Measurements from ENCODE around the gene GAPDH. TPM values are rescaled to one million over a fixed set of nuclear protein-coding genes. Genes with fewer than 3 reads are reported as not detected.
A peak's percentile ranks its signal among the peaks of the same experiment; 100 is the strongest.

GAPDH gene
- total RNA-seq, 1 experiment from 2014 or later, result 4,097 TPM

DNA sequence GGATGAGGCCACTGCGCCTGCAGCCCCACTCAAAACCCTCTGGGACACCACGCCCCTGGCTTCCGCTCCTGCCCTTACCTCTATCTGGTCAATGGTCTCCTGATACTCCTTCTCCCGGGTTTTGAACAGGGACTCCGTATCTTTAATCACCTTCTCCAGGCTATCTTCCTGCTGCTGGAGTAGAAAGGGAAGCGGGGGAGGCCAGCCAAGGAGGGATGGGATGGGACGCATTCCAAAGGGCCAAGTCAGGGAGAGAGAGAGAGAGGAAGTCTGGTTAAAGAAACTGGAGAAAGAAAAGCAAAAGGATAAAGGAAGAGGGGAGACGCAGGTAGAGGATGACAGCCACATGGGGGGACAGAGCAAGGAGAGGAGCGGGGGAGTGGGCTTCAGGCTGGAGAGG is 13.7 kb downstream of the GAPDH start:
- Mint-ChIP-seq H3K4me1 (ENCODE audit: insufficient read depth, unreplicated experiment) (peaks cover 29% of the 10 kb centered on the region), H3K27ac (ENCODE audit: low read depth, unreplicated experiment) (no peak overlapping the region), H3K27me3 (ENCODE audit: insufficient read depth, unreplicated experiment) (no peaks in the 10 kb centered on the region), H3K9me3 (ENCODE audit: unreplicated experiment) (no peaks in the 10 kb centered on the region), H3K36me3 (ENCODE audit: insufficient read depth, unreplicated experiment) (peaks cover 29% of the 10 kb centered on the region), H3K4me3 (ENCODE audit: unreplicated experiment) (no peak overlapping the region)
- BruUV-seq (replicated peaks), result no TSS peak
- POLR2A ChIA-PET, result interaction anchor here (0.7 to 1.1 kb wide), 3 partner anchors 12 to 78 kb away, joined by 3 to 5 read pairs (median 4); partner anchors contain the start of genes GAPDH and VAMP1
- peak; percentile 67 for DNase-seq (ENCODE audit: unreplicated experiment)
- intact Hi-C loops (cut with micrococcal nuclease), result no loop called here
- TF ChIP-seq, protein P1, sequence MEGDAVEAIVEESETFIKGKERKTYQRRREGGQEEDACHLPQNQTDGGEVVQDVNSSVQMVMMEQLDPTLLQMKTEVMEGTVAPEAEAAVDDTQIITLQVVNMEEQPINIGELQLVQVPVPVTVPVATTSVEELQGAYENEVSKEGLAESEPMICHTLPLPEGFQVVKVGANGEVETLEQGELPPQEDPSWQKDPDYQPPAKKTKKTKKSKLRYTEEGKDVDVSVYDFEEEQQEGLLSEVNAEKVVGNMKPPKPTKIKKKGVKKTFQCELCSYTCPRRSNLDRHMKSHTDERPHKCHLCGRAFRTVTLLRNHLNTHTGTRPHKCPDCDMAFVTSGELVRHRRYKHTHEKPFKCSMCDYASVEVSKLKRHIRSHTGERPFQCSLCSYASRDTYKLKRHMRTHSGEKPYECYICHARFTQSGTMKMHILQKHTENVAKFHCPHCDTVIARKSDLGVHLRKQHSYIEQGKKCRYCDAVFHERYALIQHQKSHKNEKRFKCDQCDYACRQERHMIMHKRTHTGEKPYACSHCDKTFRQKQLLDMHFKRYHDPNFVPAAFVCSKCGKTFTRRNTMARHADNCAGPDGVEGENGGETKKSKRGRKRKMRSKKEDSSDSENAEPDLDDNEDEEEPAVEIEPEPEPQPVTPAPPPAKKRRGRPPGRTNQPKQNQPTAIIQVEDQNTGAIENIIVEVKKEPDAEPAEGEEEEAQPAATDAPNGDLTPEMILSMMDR (IDR thresholded peaks at IDR 0.05; ENCODE audit: unreplicated experiment), result no peak
- CTCF ChIA-PET, result interaction anchor here (2.0 kb wide), 1 partner anchor 15 kb away, joined by 13 read pairs; no protein-coding TSS in a partner anchor

DNA sequence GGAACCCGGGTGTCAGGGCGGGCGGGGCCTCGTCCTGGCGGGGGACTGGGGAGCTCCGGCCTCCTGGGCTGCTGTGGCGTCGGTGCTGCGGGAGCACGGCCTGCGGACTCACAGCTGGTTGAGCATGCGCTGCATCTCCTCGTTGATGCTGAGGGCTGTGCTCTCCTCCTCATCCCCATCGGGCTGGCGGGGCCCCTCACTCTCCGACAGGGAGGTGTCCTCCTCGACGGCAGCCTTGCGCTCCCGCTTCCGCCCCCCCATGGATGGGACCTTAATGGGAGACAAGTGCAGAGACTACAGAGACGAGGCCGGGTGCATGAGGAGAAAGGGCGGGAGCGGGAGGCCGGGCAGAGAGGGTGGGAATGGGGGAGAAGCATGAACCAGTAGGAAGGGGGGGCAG is 14.2 kb downstream of the GAPDH start:
- ChIA-PET CTCF (interaction anchor here (0.9 to 6.7 kb wide), 3 partner anchors 9 to 91 kb away, joined by 5 to 58 read pairs (median 9); no protein-coding TSS in a partner anchor), POLR2A (interaction anchor here (1.1 kb wide), 1 partner anchor 14 kb away, joined by 5 read pairs; the partner anchor contains the start of gene GAPDH)
- Mint-ChIP-seq H3K9me3 (ENCODE audit: unreplicated experiment) (no peaks in the 10 kb centered on the region), H3K36me3 (ENCODE audit: insufficient read depth, unreplicated experiment) (peaks cover 29% of the 10 kb centered on the region), H3K4me1 (ENCODE audit: insufficient read depth, unreplicated experiment) (peaks cover 35% of the 10 kb centered on the region), H3K27me3 (ENCODE audit: insufficient read depth, unreplicated experiment) (no peaks in the 10 kb centered on the region), H3K27ac (ENCODE audit: low read depth, unreplicated experiment) (no peak overlapping the region), H3K4me3 (ENCODE audit: unreplicated experiment) (no peak overlapping the region)
- BruUV-seq (replicated peaks), result no TSS peak
- intact Hi-C loops (cut with micrococcal nuclease), result no loop called here
- no peak for DNase-seq (ENCODE audit: unreplicated experiment)
- TF ChIP-seq, protein P1 (IDR thresholded peaks at IDR 0.05; ENCODE audit: unreplicated experiment), result no peak

DNA sequence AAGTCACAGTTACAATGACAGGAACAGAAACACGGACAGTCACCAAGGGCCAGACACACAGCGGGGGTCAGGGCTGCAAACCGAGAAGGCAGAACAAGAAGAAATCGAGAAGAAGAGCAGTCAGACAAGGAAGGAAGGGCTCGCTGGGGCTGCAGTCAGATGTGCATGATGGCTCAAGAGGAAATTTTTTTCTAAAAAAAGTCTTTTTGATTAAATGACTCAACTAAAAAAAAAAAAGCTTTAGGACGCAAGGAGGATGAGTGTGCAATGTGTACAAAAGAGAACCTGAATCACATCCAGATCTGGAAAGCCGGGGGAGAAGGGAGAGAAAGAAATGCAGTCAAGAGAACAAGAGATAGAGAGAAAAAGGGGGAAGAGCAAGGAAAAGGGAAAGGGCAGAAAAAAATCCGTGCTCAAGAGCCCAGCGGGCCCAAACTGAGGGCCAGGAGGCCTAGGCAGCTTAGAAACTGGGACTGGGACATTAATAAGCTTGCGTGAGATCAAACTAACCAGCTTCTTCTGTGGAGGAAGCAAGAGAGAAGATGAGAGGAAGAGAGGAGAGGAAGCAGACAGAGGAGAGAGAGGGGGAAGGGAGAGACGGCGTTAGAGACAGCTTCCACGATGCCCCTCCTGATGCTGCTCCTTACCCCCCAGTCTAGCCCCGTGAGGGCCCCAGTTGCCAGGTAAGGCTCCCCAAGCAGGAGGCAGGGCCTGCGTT is 14.8 kb downstream of the GAPDH start:
- Mint-ChIP-seq H3K9me3 (ENCODE audit: unreplicated experiment) (no peaks in the 10 kb centered on the region), H3K4me1 (ENCODE audit: insufficient read depth, unreplicated experiment) (peaks cover 35% of the 10 kb centered on the region), H3K27me3 (ENCODE audit: insufficient read depth, unreplicated experiment) (no peaks in the 10 kb centered on the region), H3K27ac (ENCODE audit: low read depth, unreplicated experiment) (no peak overlapping the region), H3K4me3 (ENCODE audit: unreplicated experiment) (no peak overlapping the region), H3K36me3 (ENCODE audit: insufficient read depth, unreplicated experiment) (peaks cover 29% of the 10 kb centered on the region)
- ChIA-PET CTCF (interaction anchor here (0.6 to 6.7 kb wide), 4 partner anchors 10 to 92 kb away, joined by 4 to 58 read pairs (median 7); no protein-coding TSS in a partner anchor), POLR2A (interaction anchor here (1.9 kb wide), 1 partner anchor 14 kb away, joined by 7 read pairs; the partner anchor contains the start of gene GAPDH)
- intact Hi-C loops (cut with micrococcal nuclease), result no loop called here
- peak; percentile 43 for DNase-seq (ENCODE audit: unreplicated experiment)
- BruUV-seq (replicated peaks), result no TSS peak
- TF ChIP-seq, protein P1 (IDR thresholded peaks at IDR 0.05; ENCODE audit: unreplicated experiment), result no peak

DNA sequence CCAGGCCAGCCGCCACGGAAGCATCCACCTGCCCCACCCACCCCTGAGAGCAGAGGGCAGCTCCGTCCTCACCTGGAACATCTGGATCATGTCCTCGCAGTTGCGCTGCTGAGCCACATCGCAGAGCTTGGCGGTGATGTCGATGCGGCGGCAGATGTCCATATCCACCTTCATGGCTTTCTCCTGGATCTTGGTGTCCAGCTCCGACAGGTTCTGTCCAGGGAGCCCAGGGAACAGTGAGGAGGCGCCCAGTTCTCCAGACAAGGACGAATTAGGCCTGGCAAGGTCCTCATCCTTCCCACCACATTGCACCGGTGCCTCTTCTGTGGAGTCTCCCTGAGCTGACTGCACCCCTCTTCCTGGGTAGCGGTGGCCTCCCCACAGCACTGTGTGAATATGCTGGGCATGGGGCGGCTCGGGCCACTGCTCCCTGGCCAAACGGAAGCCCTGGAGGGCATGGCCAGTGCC is 15.4 kb downstream of the GAPDH start:
- no peak overlapping the region for H3K4me3 Mint-ChIP-seq (ENCODE audit: unreplicated experiment)

More for the DNA sequence above, 15.4 kb downstream of the GAPDH start:
- Mint-ChIP-seq H3K4me1 (ENCODE audit: insufficient read depth, unreplicated experiment) (peaks cover 40% of the 10 kb centered on the region), H3K27ac (ENCODE audit: low read depth, unreplicated experiment) (no peak overlapping the region), H3K36me3 (ENCODE audit: insufficient read depth, unreplicated experiment) (peaks cover 23% of the 10 kb centered on the region), H3K27me3 (ENCODE audit: insufficient read depth, unreplicated experiment) (no peaks in the 10 kb centered on the region), H3K9me3 (ENCODE audit: unreplicated experiment) (no peaks in the 10 kb centered on the region)
- CTCF ChIA-PET, result interaction anchor here (0.6 to 6.7 kb wide), 5 partner anchors 10 to 92 kb away, joined by 4 to 58 read pairs (median 9); no protein-coding TSS in a partner anchor
- BruUV-seq (replicated peaks), result no TSS peak
- no peak for DNase-seq (ENCODE audit: unreplicated experiment)
- TF ChIP-seq, protein P1 (IDR thresholded peaks at IDR 0.05; ENCODE audit: unreplicated experiment), result no peak
- POLR2A ChIA-PET, result interaction anchor here (0.6 to 1.9 kb wide), 3 partner anchors 14 to 166 kb away, joined by 3 to 7 read pairs (median 4); partner anchors contain the start of genes GAPDH and LTBR
- intact Hi-C loops (cut with micrococcal nuclease), result no loop called here
